GM06990 (cell line): ENCODE measurements around the gene SPATA9.
A peak's percentile ranks its signal among the peaks of the same experiment; 100 is the strongest.

Experiments
- DNase-seq: peaks from one replicate; pipeline ENCODE4 v3.0.0-alpha.2; 2011; ENCODE audit not compliant: insufficient read length; ENCODE audit errors: extremely low read depth
- H3K27me3 ChIP-seq: replicated peaks from 2 replicates; pipeline ENCODE4 v1.6.0; 2011; ENCODE audit warnings: low read length; ENCODE audit not compliant: control insufficient read depth, insufficient read depth
- H3K36me3 ChIP-seq: 2 replicates; pipeline ENCODE4 v1.5.1; 2011; ENCODE audit warnings: low read length; ENCODE audit not compliant: control insufficient read depth, insufficient read depth
- H3K4me3 ChIP-seq: replicated peaks from 2 replicates; pipeline ENCODE4 v1.5.1; 2011; ENCODE audit warnings: low read depth, mild to moderate bottlenecking, control low read depth, low read length
- CTCF ChIP-seq: IDR thresholded peaks from 2 replicates; pipeline ENCODE4 v1.5.1; 2011; ENCODE audit warnings: low read length, control low read depth, mild to moderate bottlenecking, inconsistent platforms; ENCODE audit not compliant: insufficient read depth, poor library complexity, severe bottlenecking

SPATA9 gene

GRCh38 chr5:95621839-95622629 is 60.8 kb downstream of the SPATA9 start:
- no peak overlapping the region; the same call in 1 of the 2 replicates for H3K4me3 ChIP-seq
- no peak for TF ChIP-seq CTCF
- no peaks in the 10 kb centered on the region for H3K27me3 ChIP-seq
- no peak for DNase-seq
- H3K36me3 ChIP-seq, result no peaks in the 10 kb centered on the region

GRCh38 chr5:95620870-95621838 is 61.6 kb downstream of the SPATA9 start:
- H3K4me3 ChIP-seq, result peak overlapping the region; percentile 59
- TF ChIP-seq CTCF, result no peak
- DNase-seq, result peak; percentile 69
- H3K27me3 ChIP-seq, result no peaks in the 10 kb centered on the region
- H3K36me3 ChIP-seq, result no peaks in the 10 kb centered on the region

GRCh38 chr5:95620030-95620869 is 62.5 kb downstream of the SPATA9 start, which contains the start of gene GPR150:
TSS of gene GPR150 (plus strand) at chr5:95620087. CDS start at chr5:95620276, 189 bp downstream.
- no peaks in the 10 kb centered on the region for H3K36me3 ChIP-seq
- peak; percentile 83 for DNase-seq
- peak within 1 kb of the TSS; percentile 59 for H3K4me3 ChIP-seq
- no peaks in the 10 kb centered on the region for H3K27me3 ChIP-seq
- TF ChIP-seq CTCF, result no peak

- no peak for TF ChIP-seq CTCF
- H3K36me3 ChIP-seq, result no peaks in the 10 kb centered on the region
- H3K4me3 ChIP-seq, result peak overlapping the region; percentile 59
- DNase-seq, result no peak
- H3K27me3 ChIP-seq, result no peaks in the 10 kb centered on the region
Measured at GRCh38 chr5:95619514-95620029, 63.2 kb downstream of the SPATA9 start.

GRCh38 chr5:95619096-95619495 is 63.7 kb downstream of the SPATA9 start:
- DNase-seq, result no peak
- Histone ChIP-seq H3K4me3 (no peak overlapping the region), H3K27me3 (no peaks in the 10 kb centered on the region), H3K36me3 (no peaks in the 10 kb centered on the region)
- TF ChIP-seq CTCF, result no peak
